GM18951 (cell line): ENCODE results near the gene ZSWIM1.

Experiments
- POLR2A ChIP-seq: IDR thresholded peaks from 4 replicates; pipeline ENCODE4 v1.6.1; 2011; ENCODE audit warnings: mild to moderate bottlenecking; ENCODE audit not compliant: insufficient read length, insufficient read depth; ENCODE audit errors: extremely low read depth
- in situ Hi-C: fragments of 300-500 bp; cut with MboI; formaldehyde crosslinking; loops from one replicate; pipeline ENCODE4 v1.12.0; 2022; ENCODE audit warnings: low sequenced_read_pairs, mixed read lengths, inconsistent platforms; ENCODE audit not compliant: unreplicated experiment

The ZSWIM1 gene

GRCh38 chr20:45880988-45881788 is at the start of gene ZSWIM1:
Gene ZSWIM1 (plus strand): TSS chr20:45881227. CDS start chr20:45882593, 1,366 bp downstream.
- in situ Hi-C loops = no loop called here

GRCh38 chr20:45832619-45833018 is 48.4 kb upstream of the ZSWIM1 start:
- no peak for TF ChIP-seq POLR2A
- in situ Hi-C loops = no loop called here

More at GRCh38 chr20:45880988-45881788, at the start of gene ZSWIM1:
- peak; percentile 86 for TF ChIP-seq POLR2A

- in situ Hi-C loops = no loop called here
- no peak for TF ChIP-seq POLR2A
Measured at GRCh38 chr20:45833030-45833882, 47.8 kb upstream of the ZSWIM1 start, which contains the start of gene SNX21. Gene SNX21 (plus strand): TSS chr20:45833799. CDS start chr20:45833920, 121 bp downstream.

DNA sequence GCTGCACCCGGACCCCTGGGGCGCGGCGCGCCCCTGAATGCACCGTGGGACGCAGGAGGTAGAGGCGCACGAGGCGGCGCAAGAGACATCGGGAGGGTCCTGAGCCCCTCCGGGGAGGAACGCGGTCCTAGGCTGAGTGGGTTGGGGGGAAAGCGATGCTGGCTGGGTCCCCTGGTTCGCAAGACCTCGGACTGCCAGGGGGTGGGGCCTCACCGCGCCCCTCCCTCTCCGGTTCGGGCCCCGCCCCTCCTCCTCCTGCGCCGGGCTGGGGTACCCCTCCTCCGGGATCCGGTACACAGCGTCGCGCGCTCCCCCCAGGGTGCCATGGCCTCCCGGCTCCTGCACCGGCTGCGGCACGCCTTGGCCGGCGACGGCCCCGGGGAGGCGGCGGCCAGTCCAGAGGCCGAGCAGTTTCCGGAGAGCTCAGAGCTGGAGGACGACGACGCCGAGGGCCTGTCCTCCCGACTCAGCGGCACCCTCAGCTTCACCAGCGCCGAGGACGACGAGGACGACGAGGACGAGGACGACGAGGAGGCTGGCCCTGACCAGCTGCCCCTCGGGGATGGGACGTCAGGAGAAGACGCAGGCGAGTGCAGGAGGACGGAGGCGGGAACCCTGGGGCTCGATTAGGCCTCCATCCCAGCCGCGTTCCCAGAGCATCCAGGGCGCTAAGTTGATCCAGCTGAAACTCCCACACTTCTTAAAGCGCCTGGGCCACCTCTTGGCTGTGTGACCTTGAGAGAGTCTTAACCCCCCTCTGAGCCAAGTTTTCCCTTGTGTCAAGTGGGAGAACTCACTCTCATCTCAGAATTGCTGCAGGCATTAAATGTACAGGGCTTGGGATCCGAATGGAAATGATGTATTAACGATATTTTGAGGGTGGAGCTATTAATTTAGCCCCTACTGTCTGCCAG is 46.9 kb upstream of the ZSWIM1 start:
- in situ Hi-C loops = no loop called here
- no peak for TF ChIP-seq POLR2A

- in situ Hi-C loops = no loop called here
Measured at GRCh38 chr20:45834797-45835161, 46.2 kb upstream of the ZSWIM1 start.

DNA sequence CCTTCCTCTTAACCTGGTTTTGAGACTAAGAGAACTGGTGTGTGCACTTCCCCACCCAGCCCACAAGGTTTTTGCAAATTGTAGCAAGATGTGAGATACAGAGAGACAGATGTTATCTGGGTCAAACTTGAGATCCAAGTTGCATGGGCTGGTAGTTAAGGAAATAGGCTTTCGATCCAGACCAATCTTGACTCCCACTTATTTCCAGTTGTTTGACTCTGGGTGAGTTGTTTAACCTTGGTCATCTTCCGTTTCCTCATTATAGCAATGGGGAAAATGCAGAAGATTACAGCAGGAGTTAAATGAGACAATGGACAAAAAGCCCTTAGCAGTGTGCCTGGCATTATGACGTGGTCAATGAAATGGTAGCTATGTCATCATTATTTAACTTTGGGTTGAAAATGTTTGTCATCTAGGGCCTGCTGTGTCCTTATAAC is 45.7 kb upstream of the ZSWIM1 start:
- in situ Hi-C loops = no loop called here
- TF ChIP-seq POLR2A = no peak

More at GRCh38 chr20:45834797-45835161, 46.2 kb upstream of the ZSWIM1 start:
- no peak for TF ChIP-seq POLR2A

DNA sequence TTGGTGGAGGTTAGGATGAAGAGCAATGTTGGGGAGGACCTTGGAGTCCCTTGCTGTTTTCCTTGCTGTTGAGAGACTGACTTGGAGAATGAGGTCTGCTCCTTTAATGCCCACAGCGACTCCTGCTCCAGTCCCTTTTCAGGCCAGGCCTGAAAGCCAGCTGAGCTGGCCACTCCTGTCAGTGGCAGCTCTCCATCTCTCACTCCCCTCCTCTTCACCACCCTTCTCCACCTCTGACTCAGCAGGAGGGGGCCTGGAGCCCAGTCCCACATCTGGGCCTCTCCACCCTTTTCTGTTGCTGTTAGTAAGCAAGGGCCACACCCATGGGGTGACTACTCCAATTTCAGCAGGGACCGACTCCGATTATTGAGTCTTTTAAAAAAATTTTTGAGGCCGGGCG is 45.2 kb upstream of the ZSWIM1 start:
- no peak for TF ChIP-seq POLR2A

GRCh38 chr20:45836841-45837240 is 44.2 kb upstream of the ZSWIM1 start:
- no peak for TF ChIP-seq POLR2A
- in situ Hi-C loops = no loop called here

More for the DNA sequence above, 45.2 kb upstream of the ZSWIM1 start:
- in situ Hi-C loops = no loop called here

DNA sequence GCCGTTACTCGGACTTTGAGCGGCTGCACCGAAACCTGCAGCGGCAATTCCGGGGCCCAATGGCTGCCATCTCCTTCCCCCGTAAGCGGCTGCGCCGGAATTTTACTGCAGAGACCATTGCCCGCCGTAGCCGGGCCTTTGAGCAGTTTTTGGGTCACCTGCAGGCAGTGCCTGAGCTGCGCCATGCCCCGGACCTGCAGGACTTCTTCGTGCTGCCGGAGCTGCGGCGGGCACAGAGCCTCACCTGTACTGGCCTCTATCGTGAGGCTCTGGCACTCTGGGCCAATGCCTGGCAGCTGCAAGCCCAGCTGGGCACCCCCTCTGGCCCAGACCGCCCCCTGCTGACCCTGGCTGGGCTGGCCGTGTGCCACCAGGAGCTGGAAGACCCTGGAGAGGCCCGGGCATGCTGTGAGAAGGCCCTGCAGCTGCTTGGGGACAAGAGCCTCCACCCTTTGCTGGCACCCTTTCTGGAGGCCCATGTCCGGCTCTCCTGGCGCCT is 40.3 kb upstream of the ZSWIM1 start:
- in situ Hi-C loops = no loop called here
- no peak for TF ChIP-seq POLR2A

DNA sequence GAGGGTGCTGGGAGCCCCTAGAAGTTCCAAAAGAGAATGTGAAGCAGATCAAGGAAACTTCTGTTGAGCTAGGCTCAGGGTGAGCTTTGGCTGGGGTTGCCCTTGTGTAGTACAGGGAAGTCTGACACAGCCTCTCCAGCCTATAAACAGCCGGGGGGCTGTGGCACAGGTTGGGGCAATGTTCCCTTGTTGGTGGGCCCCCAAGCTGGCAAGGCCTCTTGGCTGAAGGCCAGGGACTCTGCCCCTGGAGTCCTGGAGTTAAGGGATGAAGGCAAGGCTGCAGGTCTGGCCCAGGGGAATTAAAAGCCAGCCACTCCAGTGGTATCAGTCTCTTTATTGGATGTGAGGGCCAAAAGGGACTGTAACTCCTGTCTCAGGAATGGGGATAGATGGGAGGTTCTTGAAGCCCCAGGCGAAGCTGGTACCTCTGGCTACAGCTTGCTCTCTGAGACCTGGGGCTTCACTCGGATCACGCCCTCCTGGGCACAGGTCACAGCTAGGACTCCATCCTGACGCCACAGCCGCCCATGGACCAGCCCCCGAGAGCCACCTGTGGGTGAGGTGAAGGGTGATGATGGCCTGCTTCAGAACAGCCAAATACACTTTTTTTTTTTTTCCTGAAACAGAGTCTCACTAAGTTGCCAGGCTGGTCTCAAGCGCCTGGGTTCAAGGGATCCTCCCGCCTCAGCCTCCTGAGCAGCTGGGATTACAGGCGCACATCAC is 39.5 kb upstream of the ZSWIM1 start:
- in situ Hi-C loops = no loop called here
- TF ChIP-seq POLR2A = no peak

DNA sequence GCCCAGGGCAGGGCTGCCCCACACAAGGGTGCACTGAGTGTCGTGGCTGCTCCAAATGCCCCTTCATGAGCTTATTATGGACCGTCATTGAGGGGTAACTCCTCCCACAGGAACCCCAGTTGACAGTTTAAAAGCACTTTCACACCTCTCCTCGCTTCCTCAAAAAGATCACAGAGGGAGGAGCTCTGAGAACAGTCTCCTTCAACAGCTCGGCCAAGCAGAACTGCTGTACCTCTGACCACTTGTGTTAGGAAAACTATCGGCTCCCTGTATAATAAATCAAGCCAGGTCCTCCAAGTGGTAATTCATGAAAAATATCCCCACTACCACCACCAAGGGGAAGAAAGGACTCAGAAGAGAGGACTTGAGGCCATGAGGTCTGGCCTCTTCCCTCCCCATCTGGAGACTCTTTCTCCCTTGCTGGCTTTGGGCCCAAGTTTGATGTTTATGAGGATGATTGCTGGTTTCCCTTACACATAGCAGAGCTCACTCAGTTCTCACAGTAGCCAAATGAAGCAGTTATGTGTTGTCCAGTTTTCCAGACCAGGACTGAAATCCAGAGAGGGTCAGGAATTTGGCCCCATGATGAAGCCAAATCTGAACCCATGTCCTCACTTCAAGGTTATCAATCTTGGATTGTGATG is 38.7 kb upstream of the ZSWIM1 start:
- no peak for TF ChIP-seq POLR2A
- in situ Hi-C loops = no loop called here
